Neural cell (in vitro differentiated cells): ENCODE data around the gene ATP6V1B1. TPM values are rescaled to one million over a fixed set of nuclear protein-coding genes. Genes with fewer than 3 reads are reported as not detected.

Experiments
- H2AFZ ChIP-seq: fragments of 200-600, 300-800 bp; sonication (generic), shearing (Covaris generic); 2 replicates; pipeline ENCODE4 v1.6.0; 2014; ENCODE audit warnings: low read depth, mild to moderate bottlenecking, antibody characterized with exemption, low read length, moderate library complexity
- H3F3A ChIP-seq: fragments of 200-600 bp; shearing (Covaris generic); 2 replicates; pipeline ENCODE4 v1.6.1; 2016; ENCODE audit warnings: mild to moderate bottlenecking, moderate library complexity, mixed read lengths, antibody characterized with exemption, low read length; ENCODE audit not compliant: insufficient read depth, poor library complexity, severe bottlenecking
- H3K27ac ChIP-seq: fragments of 200-600, 300-800 bp; sonication (generic), shearing (Covaris generic); 2 replicates; pipeline ENCODE4 v1.5.1; 2014; ENCODE audit warnings: mild to moderate bottlenecking, low read length, moderate library complexity
- H3K27me3 ChIP-seq: fragments of 300-800, 200-600 bp; sonication (generic), shearing (Covaris generic); 2 replicates; pipeline ENCODE4 v1.6.0; 2014; ENCODE audit warnings: mild to moderate bottlenecking, low read depth, low read length, moderate library complexity; ENCODE audit not compliant: insufficient read depth
- H3K36me3 ChIP-seq: fragments of 300-800, 200-600 bp; sonication (generic), shearing (Covaris generic); 2 replicates; pipeline ENCODE4 v1.5.1; 2014; ENCODE audit warnings: mild to moderate bottlenecking, antibody characterized with exemption, low read length, moderate library complexity; ENCODE audit not compliant: insufficient read depth
- H3K4me2 ChIP-seq: fragments of 300-800, 200-600 bp; sonication (generic), shearing (Covaris generic); 2 replicates; pipeline ENCODE4 v1.6.0; 2014; ENCODE audit warnings: mild to moderate bottlenecking, low read length
- H3K4me3 ChIP-seq: fragments of 300-800, 200-600 bp; sonication (generic), shearing (Covaris generic); 2 replicates; pipeline ENCODE4 v1.5.1; 2014; ENCODE audit warnings: mild to moderate bottlenecking, low read length, moderate library complexity
- H3K79me2 ChIP-seq: fragments of 200-600 bp; shearing (Covaris generic); replicated peaks from 2 replicates; pipeline ENCODE4 v1.6.0; 2014; ENCODE audit warnings: mild to moderate bottlenecking, low read length, moderate library complexity; ENCODE audit not compliant: insufficient read depth
- H3K9ac ChIP-seq: fragments of 300-800, 200-600 bp; sonication (generic), shearing (Covaris generic); 2 replicates; pipeline ENCODE4 v1.6.1; 2016; ENCODE audit warnings: mild to moderate bottlenecking, low read length, mixed read lengths
- H3K9me2 ChIP-seq: fragments of 200-600 bp; shearing (Covaris generic); 2 replicates; pipeline ENCODE4 v1.6.1; 2016; ENCODE audit warnings: mild to moderate bottlenecking, low read length, mixed read lengths; ENCODE audit not compliant: insufficient read depth
- H3K9me3 ChIP-seq: fragments of 200-600, 300-800 bp; sonication (generic), shearing (Covaris generic); 2 replicates; pipeline ENCODE4 v1.6.1; 2016; ENCODE audit warnings: mild to moderate bottlenecking, mixed run types, low read length, moderate library complexity, mixed read lengths
- H4K20me1 ChIP-seq: fragments of 200-600 bp; shearing (Covaris generic); 2 replicates; pipeline ENCODE4 v1.6.1; 2016; ENCODE audit warnings: mild to moderate bottlenecking, mixed run types; ENCODE audit not compliant: insufficient read depth
- CTCF ChIP-seq: fragments of 450-650 bp; IDR thresholded peaks from 2 replicates; pipeline ENCODE4 v1.5.1; 2014; ENCODE audit warnings: antibody characterized with exemption, mild to moderate bottlenecking, moderate library complexity; ENCODE audit not compliant: poor library complexity, severe bottlenecking
- EP300 ChIP-seq: fragments of 450-650 bp; conservative IDR thresholded peaks from 2 replicates; pipeline ENCODE4 v1.6.1; 2014; ENCODE audit warnings: antibody characterized with exemption, mild to moderate bottlenecking, moderate library complexity; ENCODE audit not compliant: poor library complexity, severe bottlenecking
- EZH2 ChIP-seq: fragments of 200-600, 300-800 bp; shearing (Covaris generic), sonication (generic); IDR thresholded peaks from 2 replicates; pipeline ENCODE4 v1.6.1; 2014; ENCODE audit warnings: antibody characterized with exemption, low read length, borderline replicate concordance, mild to moderate bottlenecking; ENCODE audit not compliant: insufficient read depth, poor library complexity, severe bottlenecking
- MXI1 ChIP-seq: fragments of 450-650 bp; conservative IDR thresholded peaks from 2 replicates; pipeline ENCODE4 v1.6.1; 2014; ENCODE audit warnings: antibody characterized with exemption, mild to moderate bottlenecking; ENCODE audit not compliant: poor library complexity, severe bottlenecking
- POLR2AphosphoS5 ChIP-seq: IDR thresholded peaks from 2 replicates; pipeline ENCODE4 v1.6.1; 2012
- RAD21 ChIP-seq: fragments of 450-650 bp; conservative IDR thresholded peaks from 2 replicates; pipeline ENCODE4 v1.6.1; 2014; ENCODE audit warnings: antibody characterized with exemption, mild to moderate bottlenecking, moderate library complexity
- REST ChIP-seq: IDR thresholded peaks from 2 replicates; pipeline ENCODE4 v1.6.1; 2012; ENCODE audit warnings: borderline replicate concordance
- SMC3 ChIP-seq: fragments of 450-650 bp; conservative IDR thresholded peaks from 2 replicates; pipeline ENCODE4 v1.6.1; 2014; ENCODE audit warnings: antibody characterized with exemption, mild to moderate bottlenecking, moderate library complexity; ENCODE audit not compliant: poor library complexity
- TAF1 ChIP-seq: IDR thresholded peaks from 2 replicates; pipeline ENCODE4 v1.6.1; 2012; ENCODE audit warnings: low read depth
- polyA plus RNA-seq: library from polyadenylated mRNA; depleted of rRNA; stranded (reverse); fragments of >200 nt; gene quantifications from 2 replicates; pipeline ENCODE4 v1.2.3, GENCODE V29; 2014

The ATP6V1B1 gene
- polyA plus RNA-seq, 1 donor from 2014 or later = 0.12 TPM

- no peaks in the 10 kb centered on the region for H4K20me1 ChIP-seq
- no peak overlapping the region for H3K4me2 ChIP-seq
- H3K27ac ChIP-seq = no peak overlapping the region
- no peak for TF ChIP-seq EP300
- TF ChIP-seq SMC3 = no peak
- TF ChIP-seq CTCF = no peak
- TF ChIP-seq REST = no peak
- no peak for TF ChIP-seq RAD21
- no peak for TF ChIP-seq POLR2AphosphoS5
- TF ChIP-seq MXI1 = no peak
- no peak for TF ChIP-seq TAF1
- no peak for TF ChIP-seq EZH2
- no peaks in the 10 kb centered on the region for H3K79me2 ChIP-seq
- peaks cover 41% of the 10 kb centered on the region for H3K27me3 ChIP-seq
- H3K9me2 ChIP-seq = no peaks in the 10 kb centered on the region
- no peak overlapping the region for H2AFZ ChIP-seq
- no peak overlapping the region for H3K9ac ChIP-seq
- no peaks in the 10 kb centered on the region for H3K9me3 ChIP-seq
- no peak overlapping the region for H3K4me3 ChIP-seq
- no peaks in the 10 kb centered on the region for H3F3A ChIP-seq
- H3K36me3 ChIP-seq = no peaks in the 10 kb centered on the region
Measured at GRCh38 chr2:70966681-70967080, 31.0 kb downstream of the ATP6V1B1 start.

- H3K9ac ChIP-seq = no peak overlapping the region
- no peak overlapping the region for H3K4me3 ChIP-seq
- H2AFZ ChIP-seq = no peak overlapping the region
- no peak overlapping the region for H3K4me2 ChIP-seq
- H3K9me3 ChIP-seq = no peaks in the 10 kb centered on the region
- H3K79me2 ChIP-seq = no peaks in the 10 kb centered on the region
- TF ChIP-seq RAD21 (no peak), REST (no peak), TAF1 (no peak)
- H3K9me2 ChIP-seq = no peaks in the 10 kb centered on the region
- H3K36me3 ChIP-seq = no peaks in the 10 kb centered on the region
- H3K27ac ChIP-seq = no peak overlapping the region
- peaks cover 41% of the 10 kb centered on the region for H3K27me3 ChIP-seq
- H4K20me1 ChIP-seq = no peaks in the 10 kb centered on the region
- no peaks in the 10 kb centered on the region for H3F3A ChIP-seq
Measured at GRCh38 chr2:70967189-70967588, 31.5 kb downstream of the ATP6V1B1 start.
